Measurements from ENCODE around the gene GEMIN7.

DNA sequence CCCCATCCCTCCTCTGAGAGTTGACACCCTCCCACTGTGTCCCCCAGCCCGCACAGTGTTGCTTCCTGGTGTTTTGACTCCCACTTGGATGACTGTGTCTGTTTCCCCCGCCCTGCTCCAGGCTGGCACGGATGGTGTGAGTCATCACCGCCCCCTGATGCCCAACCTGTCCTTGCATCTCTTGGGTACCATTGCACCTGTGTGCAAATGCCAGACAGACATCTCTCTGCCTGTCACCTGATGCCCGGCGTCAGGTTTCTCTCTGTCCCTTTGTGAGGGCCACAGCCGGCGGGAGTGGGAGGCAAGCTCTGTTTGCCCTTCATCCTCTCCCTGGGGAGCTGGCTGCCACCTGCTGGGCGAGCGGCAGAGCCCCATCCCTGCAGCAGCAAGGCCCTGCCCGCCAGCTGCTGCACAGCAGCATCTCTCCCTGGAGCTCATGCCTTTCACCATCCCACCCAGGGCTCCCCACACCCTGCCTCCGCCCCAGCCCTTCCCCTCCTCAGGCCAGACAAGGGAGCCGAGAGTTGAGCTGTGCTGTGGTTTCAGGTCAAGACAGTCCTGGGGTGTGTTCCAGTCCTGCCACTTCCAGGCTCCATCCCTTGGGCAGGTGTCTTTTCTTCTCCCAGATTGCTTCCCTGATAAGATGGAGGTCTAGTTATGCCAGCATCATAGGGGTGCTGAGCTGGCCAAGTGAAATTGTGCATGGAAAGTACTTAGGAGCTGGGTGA, 52.0 kb downstream of the GEMIN7 start:
- no peak for TF ChIP-seq POLR2A (IDR thresholded peaks at IDR 0.05)
- TF ChIP-seq, protein P1, sequence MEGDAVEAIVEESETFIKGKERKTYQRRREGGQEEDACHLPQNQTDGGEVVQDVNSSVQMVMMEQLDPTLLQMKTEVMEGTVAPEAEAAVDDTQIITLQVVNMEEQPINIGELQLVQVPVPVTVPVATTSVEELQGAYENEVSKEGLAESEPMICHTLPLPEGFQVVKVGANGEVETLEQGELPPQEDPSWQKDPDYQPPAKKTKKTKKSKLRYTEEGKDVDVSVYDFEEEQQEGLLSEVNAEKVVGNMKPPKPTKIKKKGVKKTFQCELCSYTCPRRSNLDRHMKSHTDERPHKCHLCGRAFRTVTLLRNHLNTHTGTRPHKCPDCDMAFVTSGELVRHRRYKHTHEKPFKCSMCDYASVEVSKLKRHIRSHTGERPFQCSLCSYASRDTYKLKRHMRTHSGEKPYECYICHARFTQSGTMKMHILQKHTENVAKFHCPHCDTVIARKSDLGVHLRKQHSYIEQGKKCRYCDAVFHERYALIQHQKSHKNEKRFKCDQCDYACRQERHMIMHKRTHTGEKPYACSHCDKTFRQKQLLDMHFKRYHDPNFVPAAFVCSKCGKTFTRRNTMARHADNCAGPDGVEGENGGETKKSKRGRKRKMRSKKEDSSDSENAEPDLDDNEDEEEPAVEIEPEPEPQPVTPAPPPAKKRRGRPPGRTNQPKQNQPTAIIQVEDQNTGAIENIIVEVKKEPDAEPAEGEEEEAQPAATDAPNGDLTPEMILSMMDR (IDR thresholded peaks at IDR 0.05), result peak in 1 of 7 experiments; percentile 6

All from body of pancreas (tissue), 4 donors.